ENCODE measurements around the gene ADAMTSL1.

Gene ADAMTSL1

DNA sequence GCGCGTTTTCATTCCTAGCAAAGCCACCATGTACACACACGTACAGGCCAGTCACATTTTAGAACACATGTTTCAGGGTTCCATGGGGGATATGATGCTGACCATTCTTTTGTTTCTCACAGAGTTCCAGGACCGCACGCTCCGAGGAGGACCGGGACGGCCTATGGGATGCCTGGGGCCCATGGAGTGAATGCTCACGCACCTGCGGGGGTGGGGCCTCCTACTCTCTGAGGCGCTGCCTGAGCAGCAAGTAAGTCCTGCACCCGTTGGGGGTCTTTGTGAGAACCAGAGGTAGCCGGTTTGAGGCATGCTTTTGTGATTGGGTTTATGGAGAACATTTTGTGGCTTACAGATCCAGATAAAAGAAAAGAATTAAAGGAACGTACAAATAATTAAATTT lies 30.8 kb downstream of the ADAMTSL1 start:
- no peak for DNase-seq

DNA sequence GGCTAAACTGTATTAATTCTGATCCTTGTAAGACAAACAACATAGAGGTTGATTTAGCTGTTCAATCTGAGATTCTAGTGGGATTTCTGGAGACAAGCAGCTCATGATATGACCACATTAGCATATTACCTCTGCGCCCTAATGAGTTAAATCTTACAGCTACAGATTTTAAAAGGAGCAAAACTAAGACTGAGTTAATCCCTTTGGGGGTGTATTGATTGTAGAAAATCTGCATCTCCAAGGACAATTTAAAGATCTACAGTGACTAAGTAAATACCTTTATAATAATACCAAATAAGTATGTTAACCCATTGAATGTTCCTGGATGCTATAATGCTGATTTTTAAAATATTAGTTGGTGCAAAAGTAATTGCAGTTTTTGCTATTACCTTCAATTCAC lies 33.2 kb downstream of the ADAMTSL1 start:
- DNase-seq: no peak

DNA sequence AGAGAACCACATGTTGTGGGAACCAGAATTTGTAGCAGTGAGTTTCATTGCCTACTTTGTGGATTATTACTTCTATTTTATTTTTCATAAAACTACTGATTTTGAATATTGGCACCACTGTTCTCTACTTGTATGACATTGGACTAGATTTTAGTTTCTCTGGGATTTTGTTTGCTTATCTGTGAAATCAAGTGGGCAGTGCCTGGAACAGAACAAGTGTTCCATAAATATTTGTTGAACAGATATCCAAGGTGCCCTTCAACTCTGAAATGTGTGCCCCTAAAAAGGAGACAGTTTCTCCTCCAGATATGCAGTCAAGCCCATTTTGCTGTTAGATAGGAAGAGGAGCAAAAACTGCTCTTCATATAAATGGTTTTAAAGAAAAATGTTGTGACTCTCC lies 42.6 kb downstream of the ADAMTSL1 start:
- DNase-seq: no peak

- DNase-seq: no peak
Measured at GRCh38 chr9:18516965-18517364, 43.0 kb downstream of the ADAMTSL1 start.

GRCh38 chr9:18520416-18521047 lies 46.6 kb downstream of the ADAMTSL1 start:
- DNase-seq: no peak

- DNase-seq: no peak
Measured at GRCh38 chr9:18526685-18527084, 52.7 kb downstream of the ADAMTSL1 start.

GRCh38 chr9:18531136-18532065 lies 57.4 kb downstream of the ADAMTSL1 start:
- DNase-seq: no peak

DNA sequence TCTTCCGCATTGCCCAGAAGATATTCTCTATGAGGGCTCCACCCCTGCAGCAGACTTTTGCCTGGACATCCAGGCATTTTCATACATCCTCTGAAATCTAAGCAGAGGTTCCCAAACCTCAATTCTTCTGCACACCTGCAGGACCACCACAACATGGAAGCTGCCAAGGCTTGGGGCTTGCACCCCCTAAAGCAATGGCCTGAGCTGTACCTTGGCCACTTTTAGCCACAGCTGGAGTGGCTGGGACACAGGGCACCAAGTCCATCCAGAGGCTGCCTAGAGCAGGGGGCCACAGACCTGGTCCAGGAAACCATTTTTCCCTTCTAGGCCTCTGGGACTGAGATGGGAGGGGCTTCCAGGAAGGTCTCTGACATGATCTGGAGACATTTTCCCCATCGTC lies 60.7 kb downstream of the ADAMTSL1 start:
- DNase-seq: no peak

- DNase-seq: no peak
Measured at GRCh38 chr9:18536554-18536953, 62.6 kb downstream of the ADAMTSL1 start.

DNA sequence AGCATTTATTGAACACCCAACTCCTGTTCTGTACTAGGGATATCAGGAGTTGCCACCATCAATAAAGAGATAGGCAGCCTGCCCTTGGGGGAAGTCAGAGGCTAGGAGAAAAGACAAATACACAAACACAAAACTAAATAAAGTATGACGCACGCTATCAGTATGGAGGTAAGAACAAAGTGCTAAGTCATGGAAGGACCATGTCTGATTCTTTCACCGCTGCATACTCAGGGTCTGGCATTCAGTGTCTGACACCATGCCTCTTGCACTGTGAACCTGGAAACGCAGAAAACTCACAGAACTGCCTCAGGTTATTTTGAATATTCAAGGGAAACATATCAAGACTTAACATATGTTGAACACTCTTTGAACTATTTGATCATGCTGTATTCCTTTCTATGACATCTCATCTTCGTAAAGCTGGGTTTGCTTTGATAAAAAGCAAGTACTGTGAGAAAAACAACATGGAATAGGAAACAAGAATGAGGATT lies 65.3 kb downstream of the ADAMTSL1 start:
- no peak for DNase-seq

DNA sequence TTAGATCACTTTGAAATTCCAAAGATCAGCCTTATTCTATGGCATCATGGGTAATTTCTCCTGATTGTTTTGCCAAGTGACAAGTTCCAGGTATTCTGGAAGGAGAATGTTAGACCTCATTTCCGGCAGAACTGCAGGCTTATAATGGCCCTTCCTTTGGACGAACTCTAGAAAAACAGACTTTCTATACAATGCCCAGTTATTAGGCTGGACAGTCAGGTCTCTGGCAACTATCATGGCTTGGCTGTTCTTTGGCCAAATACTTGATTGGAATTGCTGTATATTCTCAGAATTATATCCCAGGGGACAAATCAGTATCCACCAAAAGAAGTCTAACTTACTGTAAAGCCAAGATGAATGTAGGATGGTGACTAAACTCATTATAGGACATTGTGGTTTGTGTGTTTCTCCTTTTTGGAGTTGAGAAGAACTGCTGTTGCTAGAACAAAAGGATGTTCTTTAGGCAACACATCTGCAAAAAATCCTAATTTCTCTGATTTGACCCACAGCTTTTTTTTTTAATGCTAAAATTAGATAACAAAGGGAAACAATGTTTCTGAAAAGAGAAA lies 69.0 kb downstream of the ADAMTSL1 start:
- no peak for DNase-seq

- no peak for DNase-seq
Measured at GRCh38 chr9:18543406-18544192, 69.6 kb downstream of the ADAMTSL1 start.

DNA sequence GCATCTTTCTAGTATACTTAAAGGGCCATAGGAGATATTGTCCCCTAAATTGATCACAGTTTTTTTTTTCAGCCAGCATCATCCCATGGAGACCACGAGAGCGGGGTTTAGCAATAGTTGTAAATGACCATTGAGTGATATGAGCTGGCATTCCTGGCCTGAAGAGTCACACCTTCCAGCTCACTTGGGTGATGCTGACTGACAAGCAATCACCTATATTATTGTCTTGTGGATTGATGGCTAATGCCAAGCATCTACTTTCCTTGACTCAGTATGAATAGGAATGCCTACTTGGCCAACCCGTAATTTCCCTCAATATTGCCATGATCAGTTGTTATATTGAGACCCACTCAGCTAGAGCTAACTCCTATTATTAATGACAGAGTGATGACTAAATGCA lies 70.5 kb downstream of the ADAMTSL1 start:
- DNase-seq: no peak

- no peak for DNase-seq
Measured at GRCh38 chr9:18545636-18546360, 71.8 kb downstream of the ADAMTSL1 start.

- DNase-seq: no peak
Measured at GRCh38 chr9:18548456-18548855, 74.5 kb downstream of the ADAMTSL1 start.

- no peak for DNase-seq
Measured at GRCh38 chr9:18549772-18550171, 75.8 kb downstream of the ADAMTSL1 start.

- no peak for DNase-seq
Measured at GRCh38 chr9:18550286-18550685, 76.3 kb downstream of the ADAMTSL1 start.

DNA sequence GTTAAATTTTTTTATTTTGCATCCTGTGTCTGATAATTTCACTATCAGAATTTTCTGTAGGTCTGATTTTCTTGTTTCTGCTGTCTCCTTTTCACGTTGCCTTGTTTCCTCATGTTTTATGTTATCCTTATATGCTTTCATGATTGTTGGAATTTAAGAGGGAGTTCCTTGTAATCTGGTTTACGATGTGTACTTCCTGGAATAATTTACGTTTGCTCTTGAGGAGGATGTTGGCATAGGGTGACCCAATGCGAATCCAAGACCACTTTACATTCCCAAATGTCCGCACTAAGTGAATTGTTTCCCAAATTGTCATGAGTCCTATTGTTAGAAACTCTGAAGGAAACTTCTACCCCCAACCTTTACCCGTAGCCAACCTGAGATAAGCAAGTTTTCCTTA lies 80.3 kb downstream of the ADAMTSL1 start:
- no peak for DNase-seq

- DNase-seq: no peak
Measured at GRCh38 chr9:18555105-18555883, 81.3 kb downstream of the ADAMTSL1 start.

DNA sequence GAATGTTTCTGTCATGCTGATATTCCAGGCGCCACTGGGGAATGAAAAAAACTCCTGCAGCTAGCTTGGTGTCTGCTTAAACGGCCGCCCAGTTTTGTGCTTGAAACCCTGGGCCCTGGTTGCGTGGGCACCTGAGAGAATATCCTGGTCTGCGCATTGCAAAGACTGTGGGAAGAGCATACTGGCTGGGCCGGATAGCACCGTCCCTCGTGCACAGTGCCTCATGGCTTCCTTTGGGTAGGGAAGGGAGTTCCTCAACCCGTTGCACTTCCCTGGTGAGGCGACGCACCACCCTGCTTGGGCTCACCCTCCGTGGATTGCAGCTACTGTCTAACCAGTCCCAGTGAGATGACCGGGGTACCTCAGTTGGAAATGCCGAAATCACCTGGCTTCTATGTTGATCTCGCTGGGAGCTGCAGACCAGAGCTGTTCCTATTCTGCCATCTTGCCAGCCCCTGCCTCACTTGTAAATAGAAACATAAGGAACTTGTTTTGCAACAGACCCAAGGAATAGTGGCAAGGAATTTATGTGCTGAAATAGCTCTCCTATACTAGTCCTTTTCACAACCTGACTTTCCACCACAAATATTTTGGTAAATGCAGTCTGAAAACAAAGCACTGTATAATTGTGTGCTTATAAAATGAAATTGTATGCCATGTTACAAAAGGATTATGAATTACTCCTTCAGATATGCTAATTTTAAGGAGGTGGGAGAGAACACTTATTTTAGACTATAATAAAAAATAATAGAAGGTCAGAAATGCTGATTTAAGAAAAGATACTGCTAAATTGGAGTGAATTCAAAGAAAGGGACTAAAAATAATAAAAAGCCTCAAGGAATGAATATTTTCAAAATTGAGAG lies 90.3 kb downstream of the ADAMTSL1 start:
- DNase-seq: no peak
